Measurements from ENCODE around the gene ZNF124.

DNA sequence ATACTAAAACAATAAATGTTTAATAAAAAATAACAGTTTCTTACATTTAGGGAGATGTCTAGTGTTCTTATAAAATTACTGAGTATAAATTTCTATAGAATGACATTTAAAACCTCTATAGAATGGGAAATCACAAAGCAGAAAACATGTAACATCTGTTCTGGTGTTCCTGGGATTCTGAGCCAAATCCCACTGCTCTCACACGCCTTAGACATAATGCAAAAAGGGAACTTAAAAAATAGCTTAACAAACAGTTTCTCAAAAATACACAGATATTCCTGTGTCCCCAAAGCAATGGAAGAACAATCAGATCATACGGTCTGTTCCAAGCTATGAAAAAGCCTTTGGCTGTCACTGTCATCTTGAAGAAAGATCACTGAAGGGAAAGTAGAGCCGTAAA is 27.0 kb upstream of the ZNF124 start:
- TF ChIP-seq, protein P1, sequence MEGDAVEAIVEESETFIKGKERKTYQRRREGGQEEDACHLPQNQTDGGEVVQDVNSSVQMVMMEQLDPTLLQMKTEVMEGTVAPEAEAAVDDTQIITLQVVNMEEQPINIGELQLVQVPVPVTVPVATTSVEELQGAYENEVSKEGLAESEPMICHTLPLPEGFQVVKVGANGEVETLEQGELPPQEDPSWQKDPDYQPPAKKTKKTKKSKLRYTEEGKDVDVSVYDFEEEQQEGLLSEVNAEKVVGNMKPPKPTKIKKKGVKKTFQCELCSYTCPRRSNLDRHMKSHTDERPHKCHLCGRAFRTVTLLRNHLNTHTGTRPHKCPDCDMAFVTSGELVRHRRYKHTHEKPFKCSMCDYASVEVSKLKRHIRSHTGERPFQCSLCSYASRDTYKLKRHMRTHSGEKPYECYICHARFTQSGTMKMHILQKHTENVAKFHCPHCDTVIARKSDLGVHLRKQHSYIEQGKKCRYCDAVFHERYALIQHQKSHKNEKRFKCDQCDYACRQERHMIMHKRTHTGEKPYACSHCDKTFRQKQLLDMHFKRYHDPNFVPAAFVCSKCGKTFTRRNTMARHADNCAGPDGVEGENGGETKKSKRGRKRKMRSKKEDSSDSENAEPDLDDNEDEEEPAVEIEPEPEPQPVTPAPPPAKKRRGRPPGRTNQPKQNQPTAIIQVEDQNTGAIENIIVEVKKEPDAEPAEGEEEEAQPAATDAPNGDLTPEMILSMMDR (IDR thresholded peaks at IDR 0.05), result no peak
- no peak for TF ChIP-seq POLR2A (IDR thresholded peaks at IDR 0.05)

Measured in lower leg skin (tissue), 3 donors.